ENCODE data around the gene ROBO1.
A peak's percentile ranks its signal among the peaks of the same experiment; 100 is the strongest.

ROBO1 gene

GRCh38 chr3:79436387-79436786 lies 331.4 kb downstream of the ROBO1 start:
- DNase-seq: no peak

DNA sequence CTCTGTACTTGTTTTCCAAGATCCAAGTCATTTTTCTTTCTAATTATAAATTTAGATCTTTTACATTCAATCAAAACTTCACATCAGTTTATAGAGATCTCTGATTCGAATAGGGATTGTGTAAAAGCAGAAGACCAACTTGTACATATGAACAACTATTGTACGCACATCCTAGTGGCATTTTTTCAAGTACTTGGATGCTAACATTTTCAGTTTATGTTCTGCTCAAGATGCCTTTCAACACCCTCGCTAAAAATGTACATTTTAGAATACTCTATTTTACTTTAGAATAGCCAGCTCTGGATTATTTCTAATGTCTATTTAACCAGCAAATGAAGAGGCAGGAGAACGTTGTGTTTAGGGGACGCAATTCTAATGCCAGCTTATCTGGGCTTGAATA lies 340.7 kb downstream of the ROBO1 start:
- no peak for DNase-seq

GRCh38 chr3:79424811-79425210 lies 343.0 kb downstream of the ROBO1 start:
- DNase-seq: no peak

- no peak for DNase-seq
Measured at GRCh38 chr3:79423417-79423816, 344.4 kb downstream of the ROBO1 start.

- DNase-seq: no peak
Measured at GRCh38 chr3:79421273-79421672, 346.5 kb downstream of the ROBO1 start.

- no peak for DNase-seq
Measured at GRCh38 chr3:79418855-79419621, 348.8 kb downstream of the ROBO1 start.

DNA sequence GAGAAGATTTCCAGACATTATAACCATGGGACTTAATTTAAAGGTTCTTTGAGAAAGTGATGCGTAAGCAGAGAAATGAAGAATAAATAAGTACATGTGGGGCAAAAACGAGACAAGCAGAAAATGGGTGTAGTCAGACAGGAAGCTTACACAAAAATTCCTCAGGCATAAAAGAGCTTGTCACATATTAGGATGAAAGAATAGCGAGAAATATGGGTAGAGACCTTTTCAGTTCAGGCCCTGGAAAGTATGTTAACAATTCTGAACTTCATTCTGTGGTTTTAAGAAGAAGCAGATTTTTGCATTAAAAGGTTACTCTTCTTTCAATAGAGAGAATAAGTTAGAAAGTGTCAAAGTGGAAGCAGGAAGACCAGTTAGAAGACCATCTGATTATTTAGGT lies 352.4 kb downstream of the ROBO1 start:
- DNase-seq: no peak

DNA sequence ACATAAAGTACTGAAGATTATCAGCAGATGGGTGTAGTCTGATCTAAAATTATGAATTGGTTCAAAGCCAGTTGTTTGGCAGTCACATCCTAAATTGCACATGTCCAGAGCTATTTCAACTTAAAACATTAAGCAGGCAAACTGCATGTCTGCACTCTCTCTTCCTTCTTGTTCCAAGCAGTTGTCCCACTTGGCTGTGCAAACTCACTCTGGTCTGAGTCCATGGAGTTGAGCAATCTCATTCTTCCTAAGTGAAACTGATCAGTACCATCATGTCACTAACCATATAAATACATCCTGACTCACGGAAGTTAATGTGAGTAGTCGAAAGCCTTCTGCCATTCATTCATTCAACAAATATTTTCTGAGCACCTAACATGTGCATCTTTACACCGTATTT lies 353.0 kb downstream of the ROBO1 start:
- DNase-seq: no peak

DNA sequence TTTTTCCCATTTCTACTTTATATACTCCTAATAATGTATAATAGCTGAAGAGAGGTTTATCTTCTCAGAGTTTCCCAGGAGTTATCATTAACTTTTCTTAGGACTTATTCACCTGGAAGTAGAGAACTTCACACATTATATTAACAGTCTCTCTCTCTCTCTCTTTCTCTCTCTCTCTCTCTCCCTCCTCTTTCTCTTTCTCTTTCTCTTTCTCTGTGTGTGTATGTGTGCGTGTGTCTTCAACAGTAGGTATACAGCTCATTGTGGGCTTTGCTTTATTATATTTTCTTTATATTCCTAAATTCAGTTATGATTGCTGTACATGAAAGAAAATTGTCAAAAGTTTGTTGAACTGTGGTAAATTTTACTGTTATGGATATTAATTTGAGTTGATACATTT lies 353.8 kb downstream of the ROBO1 start:
- no peak for DNase-seq

- DNase-seq: no peak
Measured at GRCh38 chr3:79412537-79412936, 355.3 kb downstream of the ROBO1 start.

DNA sequence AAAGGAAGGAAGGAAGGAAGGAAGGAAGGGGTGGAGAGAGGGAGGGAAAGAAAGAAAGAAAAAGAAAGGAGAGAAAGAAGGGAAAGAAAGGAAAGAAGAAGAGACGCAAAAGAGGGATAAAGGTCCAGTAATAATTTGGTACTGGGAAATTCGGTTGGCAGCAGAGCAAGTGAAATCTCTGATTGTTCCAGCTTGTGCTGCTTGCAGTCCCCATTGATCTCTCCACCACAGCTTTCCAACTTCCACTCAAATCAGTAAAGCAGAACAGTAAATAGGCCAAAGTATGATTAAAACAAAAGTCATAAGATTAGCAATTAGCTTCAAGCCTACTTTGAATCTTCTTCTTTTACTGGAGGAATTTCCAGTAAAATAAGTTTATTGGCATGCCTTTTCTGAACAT lies 357.2 kb downstream of the ROBO1 start:
- DNase-seq: no peak

DNA sequence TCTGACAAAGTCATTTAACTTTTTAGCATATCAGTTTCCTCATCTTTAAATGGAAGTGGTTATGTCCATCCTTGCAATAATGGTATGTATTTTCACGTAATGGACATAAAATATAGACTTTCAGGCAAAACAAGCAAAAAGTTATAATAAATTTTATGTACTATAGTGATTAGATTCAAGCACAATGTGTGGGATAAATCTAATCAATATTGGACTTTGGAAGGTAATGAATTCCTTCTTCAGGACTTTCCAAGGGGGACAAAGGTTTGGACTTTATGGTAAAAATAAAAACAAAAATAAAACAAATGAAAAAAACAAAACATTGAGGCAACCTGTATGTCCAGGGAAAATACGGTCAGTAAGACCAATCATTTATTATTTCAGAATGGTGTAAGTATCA lies 357.7 kb downstream of the ROBO1 start:
- DNase-seq: no peak

GRCh38 chr3:79406175-79406574 lies 361.6 kb downstream of the ROBO1 start:
- no peak for DNase-seq

DNA sequence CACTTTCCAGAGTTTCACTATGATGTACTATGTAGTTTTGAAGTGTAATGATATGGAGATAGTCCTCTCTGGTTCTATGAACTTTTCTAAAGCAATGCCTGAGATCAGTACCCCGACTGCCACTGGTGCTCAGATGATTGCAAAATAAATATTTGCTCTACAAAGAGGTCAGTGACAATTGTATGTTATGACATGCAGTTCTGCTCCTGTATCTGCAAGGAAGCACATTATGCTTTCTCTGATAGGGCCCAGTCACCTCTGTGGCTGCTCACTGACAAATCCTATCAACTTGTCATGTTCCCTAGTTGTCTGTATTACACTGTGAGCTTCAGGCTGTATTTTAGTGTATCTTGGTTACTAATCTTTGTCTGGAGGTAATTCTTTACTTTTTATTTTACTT lies 362.6 kb downstream of the ROBO1 start:
- no peak for DNase-seq

GRCh38 chr3:79396595-79396994 lies 371.2 kb downstream of the ROBO1 start:
- no peak for DNase-seq

DNA sequence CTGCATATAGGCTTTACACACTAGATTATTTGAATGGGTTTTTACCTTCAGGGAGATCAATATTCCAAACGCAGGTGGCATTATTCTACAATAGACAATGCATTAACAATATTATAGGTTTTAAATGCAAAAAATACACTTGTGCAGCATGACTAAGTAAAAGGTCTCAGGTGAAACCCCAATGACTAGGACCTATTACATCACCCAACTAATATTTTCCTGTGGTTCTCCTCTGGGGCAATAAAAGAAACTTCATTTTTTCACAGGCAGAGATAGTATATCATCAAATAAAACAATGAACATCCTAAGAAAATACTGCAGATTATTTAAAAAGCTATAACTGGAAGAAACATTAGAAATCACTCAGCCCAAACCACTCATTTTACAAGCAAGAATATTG lies 375.3 kb downstream of the ROBO1 start:
- no peak for DNase-seq

GRCh38 chr3:79390352-79390751 lies 377.4 kb downstream of the ROBO1 start:
- no peak for DNase-seq

DNA sequence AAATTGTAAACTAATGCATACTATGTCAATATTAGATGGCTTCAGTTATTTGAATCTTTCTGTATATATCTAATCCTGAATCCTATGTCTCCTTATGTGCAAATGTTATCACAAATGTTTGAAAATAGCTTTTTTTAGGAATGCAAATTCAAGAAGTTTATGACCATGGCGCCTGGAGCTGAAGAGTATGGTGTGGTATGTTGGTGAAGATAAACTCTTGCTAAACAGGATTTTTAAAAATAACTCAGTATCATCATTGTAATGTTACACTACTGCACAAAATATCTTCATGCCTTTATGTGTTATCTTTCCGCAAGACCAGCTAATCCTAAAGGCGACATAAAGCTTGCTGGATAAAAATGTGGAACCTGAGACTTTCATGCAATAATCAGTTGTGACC lies 382.6 kb downstream of the ROBO1 start:
- DNase-seq: no peak

DNA sequence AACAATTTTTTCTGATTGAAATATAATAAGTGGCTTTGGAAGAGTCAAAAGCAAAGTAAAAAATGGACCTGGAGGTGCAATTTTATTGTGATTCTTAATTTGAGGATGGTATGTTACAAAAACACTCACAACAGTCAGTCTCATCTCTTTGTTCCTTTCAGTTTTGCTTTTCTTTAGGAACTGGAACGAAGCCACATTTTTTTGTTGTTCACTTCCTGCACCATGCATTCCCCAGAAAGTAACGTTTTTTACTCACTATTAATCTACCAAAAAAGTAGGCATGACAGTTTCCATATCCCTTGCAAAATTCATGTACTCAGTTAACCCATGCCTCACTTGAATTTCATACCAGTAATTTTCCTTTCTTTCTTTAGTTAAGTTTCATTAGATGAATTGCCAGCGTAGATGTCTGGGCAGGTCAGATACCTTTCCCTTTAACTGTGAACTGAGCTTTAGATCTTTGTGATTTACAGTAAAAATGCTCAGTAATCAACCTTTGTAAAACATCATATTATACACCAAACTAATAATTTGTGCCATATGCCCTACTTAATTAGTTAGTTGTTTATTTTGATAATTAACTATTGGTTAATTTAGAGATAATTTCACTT lies 384.3 kb downstream of the ROBO1 start:
- no peak for DNase-seq

DNA sequence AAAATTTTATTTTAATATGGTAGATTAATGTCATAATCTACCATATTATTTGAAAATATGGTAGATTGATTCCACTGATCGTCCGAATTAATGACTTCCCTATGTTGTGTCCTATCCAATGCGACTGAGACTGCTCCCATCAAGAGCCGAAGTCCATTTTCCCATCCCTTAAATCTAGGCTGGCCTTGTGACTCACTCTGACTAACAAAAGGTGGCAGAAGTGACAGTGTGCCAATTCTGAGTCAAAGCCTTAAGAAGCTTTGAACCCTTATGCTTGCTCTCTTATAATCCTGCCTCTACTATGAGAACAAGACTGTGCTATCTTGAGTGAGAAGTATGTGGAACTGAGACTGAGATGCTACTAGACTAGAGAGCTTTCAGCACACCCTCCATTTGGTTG lies 387.2 kb downstream of the ROBO1 start:
- DNase-seq: no peak

DNA sequence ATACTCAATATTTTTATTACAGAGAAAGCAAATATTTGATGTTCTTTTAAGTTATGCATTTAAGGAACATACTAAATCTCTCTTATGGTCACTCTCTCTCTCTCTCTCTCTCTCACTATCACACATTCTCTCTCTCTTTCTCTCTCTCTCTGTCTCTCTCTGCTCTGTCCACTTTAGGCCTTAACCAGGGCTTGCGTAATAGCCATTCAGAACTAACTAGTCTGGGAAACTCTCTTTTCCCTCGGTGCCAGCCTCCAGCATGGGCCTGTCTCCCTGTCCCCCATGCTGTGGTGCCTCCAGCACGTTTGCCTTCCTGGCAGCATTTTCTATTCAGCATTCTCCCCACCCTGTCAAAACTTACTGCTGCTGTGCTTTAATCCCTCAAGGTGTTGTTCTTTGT lies 389.7 kb downstream of the ROBO1 start:
- no peak for DNase-seq

GRCh38 chr3:79369306-79369705 lies 398.5 kb downstream of the ROBO1 start:
- peak in 1 of 2 experiments; percentile 16 for DNase-seq

- no peak for DNase-seq
Measured at GRCh38 chr3:79368403-79368802, 399.4 kb downstream of the ROBO1 start.

GRCh38 chr3:79367803-79368202 lies 400.0 kb downstream of the ROBO1 start:
- DNase-seq: peak in 1 of 2 experiments; percentile 1

DNA sequence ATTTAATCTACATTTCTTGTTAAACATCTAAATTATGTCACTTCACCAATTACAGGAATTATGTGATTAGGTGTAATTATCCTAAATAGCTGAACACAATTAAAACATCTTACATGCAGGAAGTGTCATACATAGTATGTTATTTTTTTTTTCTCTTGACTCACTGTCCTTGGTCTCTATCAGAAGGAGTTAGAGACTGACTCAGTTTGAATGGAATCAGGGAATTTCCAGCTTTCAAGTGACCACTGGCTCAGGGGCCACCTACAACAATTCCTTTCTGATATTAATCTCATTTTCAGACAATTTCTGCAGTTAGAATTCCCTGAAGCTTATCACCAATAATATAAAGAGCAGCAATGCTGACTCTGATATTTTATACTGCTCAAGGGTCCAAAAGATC lies 400.7 kb downstream of the ROBO1 start:
- no peak for DNase-seq

Data from NCI-H2081 (cell line).